CD4-positive, alpha-beta T cell treated with Interleukin-10 for 1 hour (primary cell): ENCODE data around the gene VIP.

Source experiments
- DNase-seq: peaks from one replicate; pipeline ENCODE4 v3.0.0-alpha.2; 2020

The VIP gene

GRCh38 chr6:152783217-152783878, 32.8 kb downstream of the VIP start:
- DNase-seq, result no peak

GRCh38 chr6:152794696-152795095, 44.1 kb downstream of the VIP start:
- no peak for DNase-seq

- DNase-seq, result no peak
These were observed 53.6 kb downstream of the VIP start for GRCh38 chr6:152804150-152804549.
